Keratinocyte (primary cell): Measurements from ENCODE around the gene NSUN4.

Experiments used
- EZH2 ChIP-seq: IDR thresholded peaks from one replicate; pipeline ENCODE4 v1.6.1; 2012; ENCODE audit warnings: inconsistent platforms, mild to moderate bottlenecking, low read length, moderate library complexity
- TF ChIP-seq, protein P1 (sequence below), 3 experiments: IDR thresholded peaks in 1 of 3; conservative IDR thresholded peaks in 1 of 3; optimal IDR thresholded peaks in 1 of 3; 2 replicates in 2 of 3; 3 replicates in 1 of 3; pipeline versions ENCODE3 to v1.5.1; 2011; ENCODE audit warnings: low read length in 3 of 3, mild to moderate bottlenecking in 3 of 3, moderate library complexity in 2 of 3, control low read depth in 1 of 3, inconsistent platforms in 1 of 3; ENCODE audit not compliant: insufficient read depth in 2 of 3; ENCODE audit errors: extremely low read depth in 1 of 3

GRCh38 chr1:46362158-46362557 is 21.6 kb downstream of the NSUN4 start:
- TF ChIP-seq, protein P1, sequence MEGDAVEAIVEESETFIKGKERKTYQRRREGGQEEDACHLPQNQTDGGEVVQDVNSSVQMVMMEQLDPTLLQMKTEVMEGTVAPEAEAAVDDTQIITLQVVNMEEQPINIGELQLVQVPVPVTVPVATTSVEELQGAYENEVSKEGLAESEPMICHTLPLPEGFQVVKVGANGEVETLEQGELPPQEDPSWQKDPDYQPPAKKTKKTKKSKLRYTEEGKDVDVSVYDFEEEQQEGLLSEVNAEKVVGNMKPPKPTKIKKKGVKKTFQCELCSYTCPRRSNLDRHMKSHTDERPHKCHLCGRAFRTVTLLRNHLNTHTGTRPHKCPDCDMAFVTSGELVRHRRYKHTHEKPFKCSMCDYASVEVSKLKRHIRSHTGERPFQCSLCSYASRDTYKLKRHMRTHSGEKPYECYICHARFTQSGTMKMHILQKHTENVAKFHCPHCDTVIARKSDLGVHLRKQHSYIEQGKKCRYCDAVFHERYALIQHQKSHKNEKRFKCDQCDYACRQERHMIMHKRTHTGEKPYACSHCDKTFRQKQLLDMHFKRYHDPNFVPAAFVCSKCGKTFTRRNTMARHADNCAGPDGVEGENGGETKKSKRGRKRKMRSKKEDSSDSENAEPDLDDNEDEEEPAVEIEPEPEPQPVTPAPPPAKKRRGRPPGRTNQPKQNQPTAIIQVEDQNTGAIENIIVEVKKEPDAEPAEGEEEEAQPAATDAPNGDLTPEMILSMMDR (optimal IDR thresholded peaks at IDR 0.05 in 1 of 3, IDR thresholded peaks at IDR 0.05 in 1 of 3, conservative IDR thresholded peaks at IDR 0.05 in 1 of 3; ENCODE audit: extremely low read depth in 1 of 3, insufficient read depth in 2 of 3, low read length in 3 of 3): no peak
- TF ChIP-seq EZH2: no peak
